ENCODE data around the gene GIGYF2.

Gene GIGYF2

DNA sequence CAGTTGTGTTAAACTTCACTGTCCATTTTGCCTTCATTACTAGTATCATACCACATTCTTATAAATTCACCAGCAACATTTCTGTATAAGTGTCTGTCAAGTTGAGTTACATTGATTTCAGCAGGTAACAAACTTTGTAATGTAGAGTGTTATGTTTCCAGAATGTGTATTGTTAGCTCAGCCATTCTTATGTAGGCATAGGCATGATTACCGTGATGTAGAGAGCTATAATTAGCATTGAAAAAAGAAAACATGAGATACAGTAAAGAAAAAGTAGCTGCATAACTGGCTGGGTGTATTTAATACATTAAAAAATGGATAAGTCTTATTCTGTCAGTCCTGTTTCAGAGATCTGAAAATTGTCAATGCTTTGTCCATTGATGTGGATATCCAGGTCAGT, 70.7 kb downstream of the GIGYF2 start:
- TF ChIP-seq SNAI2 (CRISPR knock-in tag; IDR thresholded peaks at IDR 0.05) (no peak), BACH2 (CRISPR knock-in tag; IDR thresholded peaks at IDR 0.05; ENCODE audit: borderline replicate concordance) (no peak), ZNF70 (CRISPR knock-in tag; IDR thresholded peaks at IDR 0.05) (no peak), GLIS3 (CRISPR knock-in tag; IDR thresholded peaks at IDR 0.05) (no peak), CSDC2 (CRISPR knock-in tag; IDR thresholded peaks at IDR 0.05) (no peak), TOX (CRISPR knock-in tag; IDR thresholded peaks at IDR 0.05; ENCODE audit: borderline replicate concordance) (no peak), CREB5 (CRISPR knock-in tag; IDR thresholded peaks at IDR 0.05; ENCODE audit: low read depth) (no peak), ARNTL (CRISPR knock-in tag; IDR thresholded peaks at IDR 0.05; ENCODE audit: borderline replicate concordance, low read depth) (no peak), OSR1 (CRISPR knock-in tag; IDR thresholded peaks at IDR 0.05) (no peak), ZC3H10 (CRISPR knock-in tag; IDR thresholded peaks at IDR 0.05) (no peak), ZNF8 (CRISPR knock-in tag; IDR thresholded peaks at IDR 0.05) (no peak), RARB (CRISPR knock-in tag; IDR thresholded peaks at IDR 0.05) (no peak)
- TF ChIP-seq, protein P1, sequence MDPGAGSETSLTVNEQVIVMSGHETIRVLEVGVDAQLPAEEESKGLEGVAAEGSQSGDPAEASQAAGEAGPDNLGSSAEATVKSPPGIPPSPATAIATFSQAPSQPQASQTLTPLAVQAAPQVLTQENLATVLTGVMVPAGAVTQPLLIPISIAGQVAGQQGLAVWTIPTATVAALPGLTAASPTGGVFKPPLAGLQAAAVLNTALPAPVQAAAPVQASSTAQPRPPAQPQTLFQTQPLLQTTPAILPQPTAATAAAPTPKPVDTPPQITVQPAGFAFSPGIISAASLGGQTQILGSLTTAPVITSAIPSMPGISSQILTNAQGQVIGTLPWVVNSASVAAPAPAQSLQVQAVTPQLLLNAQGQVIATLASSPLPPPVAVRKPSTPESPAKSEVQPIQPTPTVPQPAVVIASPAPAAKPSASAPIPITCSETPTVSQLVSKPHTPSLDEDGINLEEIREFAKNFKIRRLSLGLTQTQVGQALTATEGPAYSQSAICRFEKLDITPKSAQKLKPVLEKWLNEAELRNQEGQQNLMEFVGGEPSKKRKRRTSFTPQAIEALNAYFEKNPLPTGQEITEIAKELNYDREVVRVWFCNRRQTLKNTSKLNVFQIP (CRISPR knock-in tag; IDR thresholded peaks at IDR 0.05; ENCODE audit: borderline replicate concordance, low read depth) = no peak
- TF ChIP-seq, protein P2, sequence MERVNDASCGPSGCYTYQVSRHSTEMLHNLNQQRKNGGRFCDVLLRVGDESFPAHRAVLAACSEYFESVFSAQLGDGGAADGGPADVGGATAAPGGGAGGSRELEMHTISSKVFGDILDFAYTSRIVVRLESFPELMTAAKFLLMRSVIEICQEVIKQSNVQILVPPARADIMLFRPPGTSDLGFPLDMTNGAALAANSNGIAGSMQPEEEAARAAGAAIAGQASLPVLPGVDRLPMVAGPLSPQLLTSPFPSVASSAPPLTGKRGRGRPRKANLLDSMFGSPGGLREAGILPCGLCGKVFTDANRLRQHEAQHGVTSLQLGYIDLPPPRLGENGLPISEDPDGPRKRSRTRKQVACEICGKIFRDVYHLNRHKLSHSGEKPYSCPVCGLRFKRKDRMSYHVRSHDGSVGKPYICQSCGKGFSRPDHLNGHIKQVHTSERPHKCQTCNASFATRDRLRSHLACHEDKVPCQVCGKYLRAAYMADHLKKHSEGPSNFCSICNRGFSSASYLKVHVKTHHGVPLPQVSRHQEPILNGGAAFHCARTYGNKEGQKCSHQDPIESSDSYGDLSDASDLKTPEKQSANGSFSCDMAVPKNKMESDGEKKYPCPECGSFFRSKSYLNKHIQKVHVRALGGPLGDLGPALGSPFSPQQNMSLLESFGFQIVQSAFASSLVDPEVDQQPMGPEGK (CRISPR knock-in tag; IDR thresholded peaks at IDR 0.05; ENCODE audit: borderline replicate concordance) = no peak
- no peak for ATAC-seq

DNA sequence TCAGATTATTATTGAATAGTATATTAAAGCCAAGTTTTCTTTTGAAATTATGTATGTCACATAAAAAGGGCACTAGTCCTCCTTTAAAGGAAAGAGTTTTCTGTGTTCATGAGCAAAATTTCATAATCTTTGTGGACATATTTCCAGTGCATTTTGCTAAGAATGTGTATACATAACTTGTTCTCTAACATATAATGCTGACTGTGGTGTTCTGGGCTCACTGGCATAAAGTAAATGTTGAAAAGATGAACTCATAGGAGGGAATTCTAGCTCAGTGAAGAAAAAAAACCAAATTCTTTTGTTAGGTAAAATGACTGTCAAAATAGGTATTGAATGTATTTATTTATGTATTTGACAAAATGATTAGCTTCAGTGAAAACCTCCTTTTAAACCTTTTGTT, 73.1 kb downstream of the GIGYF2 start:
- ATAC-seq = no peak
- TF ChIP-seq ZNF70 (CRISPR knock-in tag; IDR thresholded peaks at IDR 0.05) (no peak), BACH2 (CRISPR knock-in tag; IDR thresholded peaks at IDR 0.05; ENCODE audit: borderline replicate concordance) (no peak), ZFP30 (CRISPR knock-in tag; IDR thresholded peaks at IDR 0.05) (no peak), PPARA (CRISPR knock-in tag; IDR thresholded peaks at IDR 0.05; ENCODE audit: borderline replicate concordance) (no peak), CSDC2 (CRISPR knock-in tag; IDR thresholded peaks at IDR 0.05) (no peak), RARB (CRISPR knock-in tag; IDR thresholded peaks at IDR 0.05) (no peak), TCF4 (CRISPR knock-in tag; IDR thresholded peaks at IDR 0.05; ENCODE audit: borderline replicate concordance) (no peak), TSHZ2 (CRISPR knock-in tag; IDR thresholded peaks at IDR 0.05) (no peak), ZNF8 (CRISPR knock-in tag; IDR thresholded peaks at IDR 0.05) (no peak), ESRRG (CRISPR knock-in tag; IDR thresholded peaks at IDR 0.05) (no peak), TOX (CRISPR knock-in tag; IDR thresholded peaks at IDR 0.05; ENCODE audit: borderline replicate concordance) (no peak)
- TF ChIP-seq, protein P1 (CRISPR knock-in tag; IDR thresholded peaks at IDR 0.05; ENCODE audit: borderline replicate concordance, low read depth) = no peak
- TF ChIP-seq, protein P2 (CRISPR knock-in tag; IDR thresholded peaks at IDR 0.05; ENCODE audit: borderline replicate concordance) = no peak

All from SK-N-SH treated with all-trans-retinoic acid at 6 μM for 48 hours (cell line).